SH-SY5Y (cell line): Measurements from ENCODE around the gene NR4A1.

Experiments used
- GATA2 ChIP-seq: IDR thresholded peaks from 2 replicates; pipeline ENCODE4 v1.6.1; 2011; ENCODE audit warnings: mild to moderate bottlenecking, low read depth, low read length
- GATA3 ChIP-seq: IDR thresholded peaks from 2 replicates; pipeline ENCODE4 v1.6.1; 2011; ENCODE audit warnings: low read depth, mild to moderate bottlenecking, low read length, moderate library complexity

DNA sequence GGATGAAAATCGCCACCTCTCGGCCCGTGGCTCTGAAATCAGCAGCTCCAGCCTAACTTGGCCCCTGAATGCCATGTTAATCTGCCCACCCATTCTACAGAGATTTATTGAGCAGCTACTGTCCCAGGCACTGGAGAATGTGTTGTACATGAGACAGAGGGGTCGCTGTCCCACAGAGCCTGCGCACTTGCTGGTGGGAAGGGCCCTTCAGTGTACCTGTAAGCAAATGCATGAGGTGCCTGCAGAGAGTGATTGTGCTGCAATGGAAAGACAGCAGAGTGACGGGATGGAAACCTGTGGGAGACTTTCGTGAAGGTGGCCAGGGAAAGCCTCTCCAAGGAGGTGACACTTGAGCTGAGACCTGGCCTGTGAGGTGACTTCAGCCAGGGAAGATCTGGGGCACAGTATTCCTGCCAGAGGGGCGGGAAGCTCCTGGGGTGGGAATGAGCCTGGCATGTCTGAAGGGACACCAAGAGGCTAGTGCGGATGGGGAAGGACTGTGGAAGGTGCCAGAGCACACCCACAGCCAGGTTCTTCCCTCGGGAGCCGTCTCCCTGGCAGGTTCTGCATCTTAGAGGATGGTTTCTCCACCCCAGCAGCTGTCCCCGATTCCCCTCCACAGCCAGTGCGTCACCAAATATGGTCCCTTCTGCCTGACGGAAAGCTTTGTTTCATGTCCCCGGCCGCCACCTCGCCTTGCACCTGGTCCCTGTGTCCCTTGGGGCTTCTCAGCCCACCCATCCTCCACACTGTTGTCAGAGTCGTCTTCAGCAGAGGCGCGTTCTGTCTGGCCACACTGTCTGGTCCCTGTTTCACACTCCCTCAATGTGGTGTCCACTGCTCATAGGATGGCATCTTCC lies 36.9 kb downstream of the NR4A1 start:
- TF ChIP-seq GATA2 = no peak
- no peak for TF ChIP-seq GATA3
